ENCODE measurements around the gene CNOT8.
"Not testable (repeated sequence)": the region's sequence is repeated elsewhere in the genome, so short reads cannot be mapped to it uniquely, and the experiment has no call there.

Gene CNOT8

DNA sequence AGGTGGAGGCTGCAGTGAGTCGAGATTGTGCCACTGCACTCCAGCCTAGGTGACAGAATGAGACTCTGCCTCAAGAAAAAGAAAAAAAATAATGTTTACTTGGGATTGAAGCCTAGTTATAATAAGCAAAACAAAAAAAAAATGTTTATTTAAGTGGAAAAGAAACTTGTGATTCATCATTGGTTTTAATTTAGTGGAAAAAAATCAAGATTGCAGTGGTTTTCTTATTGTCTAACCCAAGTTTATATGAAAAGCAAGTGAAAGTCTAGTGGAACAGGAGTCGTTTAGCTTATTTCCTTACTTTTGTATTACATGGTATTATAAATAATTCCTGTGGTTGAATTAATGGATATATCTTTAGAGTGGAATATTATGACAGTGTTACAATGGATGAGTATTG lies 8.4 kb downstream of the CNOT8 start:
- no peak for DNase-seq

DNA sequence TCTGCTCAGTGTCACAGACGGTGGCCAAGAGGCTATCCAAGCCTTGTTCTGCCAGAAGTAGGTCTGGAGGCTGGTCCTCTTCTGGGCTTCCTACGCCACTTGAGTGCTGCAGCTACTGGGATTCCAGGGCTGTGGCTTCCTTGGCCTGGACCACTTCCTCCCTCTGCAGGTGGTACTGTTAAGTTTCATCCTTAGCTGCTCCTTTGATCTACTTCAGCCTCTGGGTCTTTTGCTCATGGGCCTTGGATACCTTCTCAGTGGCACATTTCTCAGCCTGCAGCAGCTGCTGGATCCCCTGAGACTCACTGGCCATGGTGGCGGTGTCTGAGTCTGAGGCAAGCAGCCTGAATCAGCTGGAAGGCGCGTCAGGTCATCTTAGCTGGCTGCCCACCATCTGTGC lies 10.3 kb downstream of the CNOT8 start:
- DNase-seq: no peak

DNA sequence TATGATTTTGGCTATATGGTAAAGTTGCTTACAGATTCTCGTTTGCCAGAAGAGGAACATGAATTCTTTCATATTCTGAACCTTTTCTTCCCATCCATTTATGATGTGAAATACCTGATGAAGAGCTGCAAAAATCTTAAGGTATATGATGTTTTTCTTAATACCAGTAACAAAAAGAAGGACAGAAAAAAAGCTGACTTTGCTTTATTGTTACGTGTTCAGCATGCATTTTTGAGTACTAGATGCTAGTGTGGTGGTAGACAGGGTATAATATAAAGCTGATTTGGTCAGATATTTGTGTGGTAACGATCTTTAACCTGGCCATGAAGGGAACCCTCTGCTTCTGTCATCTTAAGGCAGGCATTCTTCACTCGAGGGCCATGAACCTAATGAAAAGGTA lies 13.3 kb downstream of the CNOT8 start:
- DNase-seq: no peak

DNA sequence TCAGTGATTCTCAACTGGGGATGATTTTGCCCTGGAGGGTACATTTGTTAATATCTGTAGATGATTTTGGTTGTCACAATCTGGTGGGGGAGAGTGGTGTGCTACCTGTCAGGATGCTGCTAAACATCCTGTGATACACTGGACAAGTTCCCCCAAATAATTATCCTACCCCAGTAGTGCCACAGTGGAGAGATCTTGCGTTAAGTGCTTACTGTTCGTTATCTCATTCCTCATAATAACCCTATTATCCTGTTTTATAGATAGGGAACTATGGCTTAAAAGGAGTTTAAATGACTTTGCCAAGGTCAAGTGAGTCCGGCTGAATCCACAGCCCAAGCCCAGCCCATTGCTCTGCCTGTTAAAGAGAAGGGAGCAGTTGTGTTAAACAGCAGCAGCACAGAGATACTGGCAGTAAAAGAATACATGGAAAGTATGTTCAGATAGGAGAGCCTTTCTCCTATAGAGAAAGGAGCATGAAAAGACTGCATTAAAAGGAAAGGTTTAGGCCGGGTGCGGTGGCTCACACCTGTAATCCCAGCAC lies 15.4 kb downstream of the CNOT8 start:
- no peak for DNase-seq

DNA sequence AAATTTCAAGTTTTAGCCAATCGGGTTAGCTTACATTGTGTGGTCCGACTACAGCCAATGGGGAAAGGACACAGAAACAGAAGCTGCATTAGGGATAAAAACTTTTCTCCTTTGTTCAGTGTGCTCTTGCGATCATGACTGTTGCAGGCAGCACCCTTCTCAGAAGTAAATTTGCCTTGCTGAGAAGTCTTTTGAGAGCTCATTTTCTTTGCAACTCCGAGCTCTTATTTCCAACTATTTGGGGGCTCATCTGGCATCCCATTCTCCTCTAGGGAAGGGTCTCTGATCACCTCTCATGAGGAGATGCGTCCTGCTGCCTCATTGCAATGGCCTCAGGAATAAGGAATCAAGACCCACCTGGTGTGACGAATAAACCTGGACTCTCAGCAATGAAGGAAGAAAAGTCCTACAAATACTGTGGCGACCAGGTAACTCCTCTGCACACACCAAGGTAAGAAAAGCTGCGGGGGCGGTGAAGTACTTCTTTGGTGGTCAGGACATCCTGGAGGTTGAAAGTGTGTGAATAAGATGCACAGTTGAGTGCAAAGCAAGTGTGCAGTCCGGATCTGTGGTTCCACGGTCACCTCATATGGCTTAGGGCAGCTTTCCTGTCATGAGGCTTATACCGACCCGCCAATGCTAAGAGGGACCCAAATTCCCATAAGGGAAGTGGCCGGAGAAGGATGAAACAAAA lies 20.4 kb downstream of the CNOT8 start:
- DNase-seq: no peak

DNA sequence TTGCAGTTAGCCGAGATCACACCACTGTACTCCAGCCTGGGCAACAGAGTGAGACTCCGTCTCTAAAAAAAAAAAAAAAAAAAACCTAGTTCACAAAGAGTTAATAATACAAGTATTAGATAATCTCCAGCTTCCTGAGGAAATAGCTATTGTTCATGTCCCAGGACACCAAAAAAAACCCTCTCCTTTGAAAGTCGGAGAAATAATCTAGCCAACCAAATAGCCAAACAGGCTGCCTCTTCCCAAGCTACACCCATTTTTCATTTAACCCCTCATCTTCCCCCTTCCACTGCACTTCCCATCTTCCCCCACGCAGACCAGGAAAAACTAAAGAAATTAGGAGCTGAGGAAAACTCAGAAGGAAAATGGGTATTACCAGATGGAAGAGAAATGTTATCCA lies 23.6 kb downstream of the CNOT8 start:
- DNase-seq: no peak

DNA sequence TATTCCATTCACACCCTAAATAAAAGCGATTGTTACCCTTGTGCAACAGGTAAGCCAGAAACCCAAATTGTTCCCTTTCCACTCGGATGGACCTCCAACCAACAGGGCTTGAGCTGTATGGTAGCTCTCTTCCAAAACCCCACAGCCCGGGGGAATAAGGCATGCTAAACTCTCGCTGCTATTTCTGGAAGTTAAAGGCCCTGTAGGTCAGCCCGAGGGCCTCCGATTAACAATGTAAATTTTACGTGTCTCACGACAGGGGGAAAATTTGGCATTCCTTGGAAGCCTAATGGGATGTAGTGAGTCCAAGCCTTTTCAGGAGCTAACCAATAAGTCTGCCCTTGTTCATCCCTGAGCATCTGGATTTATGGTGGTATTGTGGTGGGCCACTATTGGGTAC lies 26.0 kb downstream of the CNOT8 start:
- no peak for DNase-seq

DNA sequence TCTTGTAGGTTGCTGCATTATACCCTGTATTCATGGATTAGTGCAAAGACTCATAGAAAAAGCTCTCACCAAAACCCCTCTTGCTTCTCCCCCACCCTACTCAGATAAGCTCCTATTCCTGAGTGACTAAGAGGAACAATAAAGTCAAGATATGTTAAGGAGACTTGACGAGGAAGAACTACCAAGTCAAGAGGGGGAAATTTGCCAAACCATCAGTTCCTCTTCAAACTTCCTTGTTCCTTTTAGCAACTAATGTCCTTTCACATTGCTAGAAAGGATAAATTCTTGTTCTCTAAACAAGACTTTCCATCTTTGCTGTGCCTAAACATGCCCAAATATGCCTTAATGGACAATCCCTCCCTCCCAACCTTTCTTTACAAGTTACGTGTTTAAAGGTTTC lies 27.0 kb downstream of the CNOT8 start:
- no peak for DNase-seq

DNA sequence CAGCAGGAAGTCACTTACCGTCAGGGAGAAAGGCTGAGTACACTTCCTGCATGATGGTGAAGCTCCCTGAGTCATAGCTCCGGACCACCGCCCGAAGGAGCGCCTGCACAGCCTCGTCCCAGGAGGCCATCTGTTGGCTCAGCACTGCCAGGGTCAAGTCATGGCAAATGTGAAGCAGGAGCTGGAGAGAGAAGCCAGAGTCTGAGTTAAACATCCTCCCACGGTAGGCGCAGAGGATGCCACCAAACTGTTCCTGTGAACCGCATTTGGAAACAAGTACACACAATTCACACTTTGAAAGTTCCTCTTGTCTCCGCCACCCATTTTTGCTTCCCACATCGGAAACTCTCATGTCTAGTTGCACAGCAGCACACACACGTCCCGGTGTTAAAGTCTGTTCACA lies 33.9 kb downstream of the CNOT8 start:
- DNase-seq: no peak

DNA sequence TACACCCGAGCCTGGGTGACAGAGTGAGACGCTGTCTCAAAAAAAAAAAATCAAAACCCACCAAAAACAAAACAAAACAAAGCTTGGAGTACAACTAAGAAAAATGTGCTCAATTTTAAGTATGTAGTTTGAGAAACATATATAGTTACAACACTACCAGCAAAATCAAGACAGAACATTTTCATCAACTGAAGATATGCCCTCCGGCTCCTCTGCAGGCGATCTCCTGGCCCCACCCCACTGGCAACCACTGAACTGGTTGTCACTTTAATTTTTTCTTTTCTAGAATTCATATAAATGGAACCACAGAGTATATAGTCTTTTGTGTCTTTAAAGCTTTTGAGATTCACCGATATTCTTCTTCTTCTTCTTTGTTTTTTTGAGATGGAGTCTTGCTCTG lies 35.0 kb downstream of the CNOT8 start:
- no peak for DNase-seq

DNA sequence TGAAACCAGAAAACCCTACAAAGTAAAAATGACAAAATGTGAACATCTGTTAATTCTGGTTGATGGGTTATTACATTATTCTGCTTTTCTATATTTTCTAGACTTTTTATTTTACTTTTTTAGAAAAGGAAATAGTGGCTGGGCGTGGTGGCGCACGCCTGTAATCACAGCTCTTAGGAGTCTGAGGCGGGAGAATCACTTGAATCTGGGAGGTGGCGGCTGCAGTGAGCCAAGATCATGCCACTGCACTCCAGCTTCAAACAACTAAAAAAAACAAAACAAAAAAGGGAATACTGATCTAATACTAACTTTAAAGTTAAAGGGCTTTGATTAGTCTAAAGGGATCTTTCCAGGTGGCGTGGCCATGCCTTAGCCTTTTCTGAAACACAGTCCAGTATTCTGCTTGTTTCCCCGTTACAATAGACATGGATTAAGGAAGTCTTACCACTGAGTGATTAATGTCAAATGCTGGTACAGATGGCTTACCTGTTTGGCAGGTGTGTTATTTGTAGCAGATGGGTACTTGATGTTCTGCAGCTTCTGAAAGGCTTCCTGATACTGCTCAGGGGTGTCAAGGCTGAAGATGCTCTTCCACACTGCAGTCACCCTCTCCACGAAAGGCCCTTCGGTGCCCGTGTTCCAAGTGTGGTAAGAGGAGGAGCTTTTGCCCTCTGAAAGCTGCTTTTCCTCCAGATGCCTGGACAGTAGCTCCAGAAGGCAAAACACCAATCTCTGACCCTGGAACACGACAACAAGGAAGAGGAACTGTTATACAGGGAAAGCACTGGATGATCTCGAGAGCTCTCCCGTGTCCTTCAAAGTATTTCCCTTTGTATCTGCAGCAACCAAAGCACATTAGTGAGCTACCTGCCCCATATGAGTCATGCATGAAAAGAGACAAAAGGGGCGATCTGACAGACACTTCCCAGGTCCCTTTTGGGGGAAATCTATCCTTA lies 37.5 kb downstream of the CNOT8 start:
- DNase-seq: no peak

DNA sequence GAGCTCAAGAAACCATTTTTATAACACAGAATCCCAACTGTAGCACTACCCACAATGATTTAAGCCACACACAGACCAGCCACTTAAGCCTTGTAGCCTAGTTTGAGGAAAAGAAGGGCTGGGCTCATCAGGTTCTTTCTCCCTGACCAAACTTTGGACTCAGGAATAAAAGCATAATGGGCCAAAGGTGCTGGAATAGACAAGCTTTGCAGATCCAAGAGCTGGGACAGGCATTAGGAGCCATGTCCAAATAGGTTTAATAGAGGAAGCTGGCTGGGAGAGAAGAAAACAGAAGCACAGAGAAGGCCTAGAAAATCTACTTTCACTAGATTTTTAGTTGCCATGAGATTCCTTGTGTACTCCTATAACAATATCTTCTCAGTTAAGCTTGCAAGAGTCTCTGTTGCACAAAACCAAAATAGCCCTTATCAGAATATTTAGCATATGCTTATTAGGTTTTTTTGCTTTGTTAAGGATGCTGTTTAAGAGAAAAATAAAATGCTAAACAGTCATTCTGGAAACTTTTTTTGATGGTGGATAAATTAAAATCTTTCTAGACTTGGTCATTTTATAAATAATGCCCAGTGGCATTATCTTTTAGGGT lies 38.2 kb downstream of the CNOT8 start:
- DNase-seq: no peak

DNA sequence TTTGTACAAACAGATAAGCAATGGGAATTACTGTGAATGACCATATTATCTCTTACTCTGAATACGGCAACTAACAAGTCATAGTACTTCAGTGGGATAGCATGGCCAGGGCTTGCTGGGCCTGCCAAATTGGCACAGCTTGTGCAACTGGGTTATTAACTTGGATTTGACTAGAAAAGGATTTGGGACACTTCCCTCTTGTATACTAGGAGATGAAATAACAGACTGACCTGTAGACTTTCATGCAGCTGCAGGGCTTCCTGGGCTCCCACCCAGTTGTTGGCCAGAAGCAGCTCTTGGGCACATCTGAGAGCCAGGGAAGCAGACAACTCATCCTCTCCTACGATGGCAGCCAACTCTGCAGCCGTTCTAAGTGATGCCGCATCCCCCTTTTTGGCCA lies 39.8 kb downstream of the CNOT8 start:
- DNase-seq: no peak

DNA sequence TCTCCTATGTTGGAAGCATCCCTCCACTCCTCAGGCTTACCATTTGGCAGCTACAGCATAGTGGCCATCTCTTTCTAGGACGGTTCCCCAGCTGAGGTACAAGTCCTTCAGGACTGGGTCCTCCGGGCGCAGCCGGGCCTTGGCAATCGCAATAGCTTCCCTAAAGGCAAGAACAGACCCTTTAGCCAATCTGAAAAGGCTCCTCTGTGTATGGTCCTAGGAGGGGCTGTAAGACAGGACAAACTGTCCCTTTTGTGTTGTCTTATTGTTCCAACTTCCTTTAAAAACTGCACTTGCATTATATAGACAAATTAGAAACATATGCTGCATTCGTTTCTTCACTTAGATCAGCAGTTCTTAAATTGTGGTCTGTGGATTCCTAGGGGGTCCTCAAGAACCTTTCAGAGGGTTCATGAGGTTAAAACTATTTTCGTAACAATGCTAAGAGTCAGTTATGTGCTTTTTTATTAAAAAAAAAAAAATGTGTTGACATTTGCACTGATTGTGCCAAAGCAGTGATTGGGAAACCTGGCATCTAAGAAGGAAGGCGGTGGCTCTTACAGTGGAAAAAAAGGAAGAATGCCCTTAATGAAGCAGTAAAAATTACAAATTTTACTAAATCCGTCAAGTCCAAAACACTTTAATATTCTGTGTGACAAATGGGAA lies 40.9 kb downstream of the CNOT8 start:
- DNase-seq: no peak

DNA sequence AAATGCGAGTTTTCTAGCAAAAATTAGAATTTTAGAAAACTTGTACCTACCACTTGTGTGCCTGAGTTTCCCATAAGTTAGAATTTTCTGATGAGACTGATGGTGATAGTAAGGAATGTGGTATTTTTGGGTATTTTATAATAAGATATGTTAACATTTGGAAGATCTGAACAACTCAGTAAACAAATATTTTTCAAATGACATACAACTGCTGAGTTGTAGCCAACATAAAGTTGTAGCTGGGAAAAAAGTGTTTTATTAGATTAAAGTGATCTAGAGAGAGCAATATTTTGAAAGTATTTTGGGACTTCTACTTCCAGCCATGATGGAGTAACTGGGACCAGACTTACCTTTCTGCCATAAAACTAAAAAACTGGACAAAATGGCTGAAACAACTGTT lies 41.6 kb downstream of the CNOT8 start:
- no peak for DNase-seq

DNA sequence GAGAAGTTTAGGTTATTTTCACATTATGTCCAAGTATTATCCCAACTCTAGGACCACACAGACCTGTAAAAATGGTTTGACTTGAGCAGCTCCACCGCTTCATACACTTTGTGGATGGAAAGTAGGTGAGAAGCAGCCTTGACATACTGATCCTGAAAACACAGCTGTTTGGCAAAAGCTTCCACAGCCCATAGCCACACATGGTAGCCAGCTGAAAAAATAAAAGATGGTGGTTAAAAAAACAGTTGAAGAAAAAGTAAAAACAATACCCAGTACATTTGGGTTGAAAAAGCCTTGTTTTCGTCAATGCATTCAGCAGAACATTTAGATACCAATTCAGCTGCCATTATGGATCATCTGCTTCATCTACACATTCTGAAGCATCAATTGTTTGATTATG lies 42.8 kb downstream of the CNOT8 start:
- DNase-seq: no peak

DNA sequence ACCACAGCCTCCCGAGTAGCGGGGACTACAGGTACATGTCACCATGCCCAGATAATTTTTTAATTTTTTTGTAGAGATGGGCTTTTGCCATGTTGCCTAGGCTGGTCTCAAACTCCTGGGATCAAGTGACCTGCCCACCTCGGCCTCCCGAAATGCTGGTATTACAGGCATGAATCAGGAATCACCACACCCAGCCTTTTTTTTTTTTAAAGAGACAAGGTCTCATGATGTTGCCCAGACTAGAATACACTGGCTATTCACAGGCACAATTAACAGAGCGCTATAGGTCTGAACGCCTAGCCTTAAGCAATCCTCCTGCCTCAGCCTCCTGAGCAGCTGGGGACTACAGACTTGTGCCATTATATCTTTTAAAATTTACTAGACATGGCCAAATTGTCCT lies 43.5 kb downstream of the CNOT8 start:
- DNase-seq: no peak

DNA sequence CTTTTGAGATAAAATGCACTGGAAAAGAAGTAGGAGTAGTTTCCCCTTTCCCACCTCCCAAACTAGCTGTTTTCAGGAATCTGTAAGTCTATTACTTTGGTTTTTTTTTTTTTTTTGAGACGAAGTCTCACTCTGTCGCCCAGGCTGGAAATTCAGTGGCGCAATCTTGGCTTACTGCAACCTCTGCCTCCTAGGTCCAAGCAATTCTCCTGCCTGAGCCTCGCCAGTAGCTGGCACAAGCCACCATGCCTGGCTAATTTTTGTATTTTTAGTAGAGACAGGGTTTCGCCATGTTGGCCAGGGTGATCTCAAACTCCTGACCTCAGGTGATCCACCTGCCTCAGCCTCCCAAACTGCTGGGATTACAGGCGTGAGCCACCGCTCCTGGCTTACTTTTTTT lies 47.2 kb downstream of the CNOT8 start:
- not testable (repeated sequence) for DNase-seq

DNA sequence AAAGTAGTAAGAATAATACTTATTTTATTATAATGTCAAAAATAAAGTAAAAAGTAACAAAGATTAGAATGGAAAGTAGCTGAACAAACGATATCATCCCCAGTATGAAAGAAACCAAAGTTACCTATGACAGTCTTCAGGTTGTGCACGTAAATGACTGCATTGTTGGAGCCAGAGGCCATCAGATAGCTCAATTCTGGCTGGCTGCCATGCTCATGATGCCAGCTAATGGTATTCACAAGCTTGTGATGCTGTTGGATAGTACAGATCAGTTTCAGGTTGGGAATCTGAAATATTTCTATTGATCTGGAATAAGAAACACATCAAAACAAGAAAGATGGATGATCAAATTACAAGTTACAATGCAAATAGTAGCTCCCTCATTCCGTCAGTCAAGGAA lies 58.4 kb downstream of the CNOT8 start:
- DNase-seq: no peak

DNA sequence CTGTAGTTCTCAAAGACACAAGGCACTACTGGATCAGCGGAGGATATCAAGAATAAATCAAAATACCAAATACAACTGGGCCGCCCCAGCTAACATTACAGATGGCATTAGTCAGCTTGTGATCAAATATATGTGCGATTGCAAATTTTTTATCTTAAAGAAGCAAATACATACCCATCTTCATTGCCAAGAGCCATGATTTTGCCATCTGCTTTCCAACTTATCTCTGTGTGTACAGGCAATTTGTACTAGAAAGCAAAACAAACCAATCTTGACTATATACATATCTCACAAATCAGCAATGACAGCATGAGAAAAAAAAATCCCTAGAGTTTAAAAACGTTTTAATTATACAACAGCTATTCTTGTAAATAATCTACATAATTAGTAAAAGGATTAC lies 59.3 kb downstream of the CNOT8 start:
- no peak for DNase-seq

DNA sequence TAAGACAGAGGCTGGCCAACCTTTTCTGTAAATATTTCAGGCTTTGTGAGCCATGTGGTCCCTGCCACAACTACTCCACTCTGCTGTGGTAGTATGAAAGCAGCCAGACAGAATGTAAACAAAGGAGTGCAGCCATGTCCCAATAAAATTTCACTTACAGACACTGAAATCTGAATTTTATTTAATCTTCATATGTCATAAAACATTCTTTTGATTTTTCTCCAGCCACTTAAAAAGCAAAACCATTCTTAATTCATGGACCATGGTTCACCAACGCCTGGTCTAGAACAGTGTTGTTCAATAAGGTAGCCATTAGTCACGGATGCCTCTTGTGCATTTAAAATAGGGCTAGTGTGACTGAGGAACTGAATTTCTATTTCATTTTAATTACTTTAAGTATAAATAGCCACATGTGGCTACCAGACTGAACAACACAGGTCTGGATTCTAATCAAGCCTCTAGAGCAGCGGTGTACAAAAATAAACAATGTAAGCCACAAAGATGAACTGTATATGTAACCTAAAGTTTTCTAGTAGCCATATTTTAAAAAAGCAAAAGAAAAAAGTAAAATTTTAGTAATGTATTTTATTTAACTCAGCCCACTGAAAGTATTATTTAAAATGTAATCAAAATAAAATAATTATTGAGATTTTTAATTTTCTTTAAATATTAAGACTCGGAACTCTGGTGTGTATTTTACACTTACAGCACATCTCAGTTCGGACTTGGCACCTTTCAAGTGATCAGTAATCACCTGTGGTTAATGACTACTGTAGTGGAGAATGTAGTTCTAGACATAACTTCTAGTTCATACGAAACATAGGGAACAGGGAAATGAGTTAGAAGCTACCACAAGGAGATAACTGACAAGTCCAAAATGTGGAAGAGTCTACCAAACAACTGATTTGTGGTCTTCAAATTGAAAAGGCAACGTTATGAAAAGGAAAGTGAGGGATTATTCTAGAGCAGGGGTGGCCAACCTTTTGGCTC lies 65.3 kb downstream of the CNOT8 start:
- no peak for DNase-seq

All from DMS 273 treated with DMSO at 0.1 percent for 48 hours (cell line).